NOMO-1 (cell line): ENCODE results near the gene SAMD8.
"Not testable (repeated sequence)": the region's sequence is repeated elsewhere in the genome, so short reads cannot be mapped to it uniquely, and the experiment has no call there.

ENCODE experiments used
- DNase-seq, 2 experiments: peaks; one replicate each; lab custom pipeline; 2025; ENCODE audit not compliant: unreplicated experiment in 2 of 2; lab: John Stamatoyannopoulos, UW

SAMD8 gene

DNA sequence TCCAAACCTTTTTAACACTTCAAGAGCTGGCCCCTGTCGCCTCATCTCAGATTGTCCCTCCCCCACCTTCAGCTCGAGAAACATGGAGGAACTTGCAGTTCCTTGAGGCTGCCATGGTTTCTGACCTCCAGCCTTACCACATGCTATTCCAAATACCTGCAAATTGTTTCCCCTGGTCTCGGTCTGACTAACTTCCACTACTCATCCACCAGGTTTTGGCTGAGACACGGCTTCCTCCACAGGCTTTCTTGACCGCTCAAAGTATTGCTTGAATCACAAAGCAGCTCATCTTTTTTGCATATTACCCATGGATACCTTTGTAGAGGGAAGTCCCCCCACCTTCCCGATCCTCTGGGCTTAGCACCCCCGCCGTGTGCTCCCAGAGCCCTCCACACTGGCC is 5.2 kb upstream of the SAMD8 start:
- DNase-seq: no peak

DNA sequence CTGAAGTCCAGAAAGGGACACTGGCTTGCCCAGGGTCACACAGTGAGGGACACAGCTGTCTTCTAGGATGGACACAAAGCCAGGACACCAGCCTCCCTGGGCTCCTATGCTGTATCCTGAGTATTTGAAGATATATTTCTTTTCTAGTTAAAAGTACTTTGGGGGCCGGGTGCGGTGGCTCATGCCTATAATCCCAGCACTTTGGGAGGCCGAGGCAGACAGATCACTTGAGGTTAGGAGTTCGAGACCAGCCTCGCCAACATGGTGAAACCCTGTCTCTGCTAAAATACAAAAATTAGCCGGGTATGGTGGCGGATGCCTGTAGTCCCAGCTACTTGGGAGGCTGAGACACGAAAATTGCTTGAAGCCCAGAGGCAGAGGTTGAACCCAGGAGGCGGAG is 4.6 kb upstream of the SAMD8 start:
- not testable (repeated sequence) for DNase-seq

DNA sequence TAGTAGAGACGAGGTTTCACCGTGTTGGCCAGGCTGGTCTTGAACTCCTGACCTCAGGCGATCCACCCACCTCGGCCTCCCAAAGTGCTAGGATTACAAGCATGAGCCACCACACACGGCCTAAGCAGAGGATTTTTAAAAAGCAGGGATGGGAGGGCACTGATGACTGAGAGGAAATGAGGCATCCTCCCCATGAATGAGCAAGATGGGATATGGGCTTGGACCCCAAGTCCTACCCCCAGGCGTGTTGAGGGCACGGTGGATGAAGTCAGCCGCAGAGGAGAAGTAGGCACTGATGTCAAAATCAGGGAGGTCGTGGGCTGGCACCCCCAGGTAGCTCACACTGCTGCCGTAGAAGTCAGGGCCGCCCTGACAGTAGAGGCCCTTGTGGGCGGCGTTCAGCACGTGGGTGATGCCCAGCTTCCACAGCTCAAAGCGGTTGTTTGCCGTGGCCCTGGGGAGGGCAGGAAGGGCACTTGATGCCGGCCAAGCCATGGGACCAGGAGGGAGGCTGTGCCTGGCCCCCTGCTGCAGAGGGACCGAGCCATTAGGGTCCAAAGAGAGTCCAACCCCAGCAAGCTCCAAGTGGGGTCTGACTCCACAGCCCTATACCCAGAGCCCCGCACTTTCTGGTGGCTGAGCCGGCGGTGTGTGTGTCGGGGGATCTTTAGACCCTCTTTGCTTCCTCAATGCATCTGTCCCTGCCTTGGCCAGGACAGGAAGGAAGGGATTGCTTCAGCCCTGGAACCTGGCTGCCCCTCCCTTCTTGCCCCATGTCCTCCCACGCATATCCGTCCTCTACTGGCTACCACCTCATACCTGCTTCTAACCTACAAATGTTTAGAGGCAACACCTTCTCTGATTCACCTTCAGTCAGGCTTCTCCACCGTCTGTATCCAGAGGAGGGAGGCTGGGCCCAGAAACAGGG is 3.4 kb upstream of the SAMD8 start:
- DNase-seq: no peak

DNA sequence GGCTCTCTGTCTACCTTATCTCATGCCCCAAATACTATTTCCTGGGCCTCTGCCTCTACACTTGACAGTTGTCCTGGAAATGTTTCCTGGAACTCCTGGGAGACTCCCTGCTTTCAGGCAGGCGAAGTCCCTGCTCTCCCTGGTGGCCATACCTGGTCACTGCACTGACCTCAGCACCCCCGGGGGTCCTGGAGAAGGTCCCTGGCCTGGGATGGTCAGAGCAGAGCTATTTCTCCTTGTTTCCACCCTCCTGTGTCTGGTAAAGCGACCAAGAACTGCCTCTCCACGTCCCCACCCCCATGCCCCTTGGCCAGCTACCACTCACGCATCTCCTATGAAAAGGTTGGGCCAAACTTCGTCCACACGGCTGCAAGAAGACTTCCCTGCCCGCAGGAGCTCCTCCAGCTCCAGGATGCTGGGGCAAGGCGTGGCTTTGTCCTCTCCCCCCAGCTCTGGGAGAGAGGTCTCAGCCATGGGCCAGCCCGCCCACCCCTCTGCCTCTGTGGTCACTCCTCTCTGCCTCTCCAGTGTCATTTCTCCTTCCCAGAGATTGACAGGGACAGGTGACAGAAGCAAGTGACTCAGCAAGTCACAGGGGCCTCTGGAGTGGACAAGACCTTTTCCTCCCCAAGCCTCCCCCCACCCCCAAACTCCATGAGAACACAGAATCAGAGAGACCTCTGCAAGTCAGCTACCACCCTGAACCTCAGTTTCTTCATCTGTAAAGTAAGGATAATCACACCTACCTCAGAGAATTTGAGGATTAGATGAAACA is 2.6 kb upstream of the SAMD8 start:
- DNase-seq: no peak

DNA sequence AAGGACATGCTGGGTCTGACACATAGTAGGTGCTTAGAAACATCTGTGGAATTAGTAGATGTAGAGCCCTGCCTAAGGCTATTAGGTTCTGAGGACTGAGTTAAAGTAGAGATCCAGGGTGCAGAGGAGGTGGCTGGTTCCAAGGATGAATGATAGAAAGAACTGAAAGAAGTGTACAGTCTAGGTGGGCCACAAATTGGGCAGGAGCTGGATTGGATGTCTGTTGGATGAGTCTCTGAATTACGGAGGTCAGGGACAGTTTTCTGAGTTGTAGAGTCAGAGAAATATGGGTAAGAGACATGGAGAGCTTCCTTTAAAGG is 2.0 kb upstream of the SAMD8 start:
- no peak for DNase-seq

DNA sequence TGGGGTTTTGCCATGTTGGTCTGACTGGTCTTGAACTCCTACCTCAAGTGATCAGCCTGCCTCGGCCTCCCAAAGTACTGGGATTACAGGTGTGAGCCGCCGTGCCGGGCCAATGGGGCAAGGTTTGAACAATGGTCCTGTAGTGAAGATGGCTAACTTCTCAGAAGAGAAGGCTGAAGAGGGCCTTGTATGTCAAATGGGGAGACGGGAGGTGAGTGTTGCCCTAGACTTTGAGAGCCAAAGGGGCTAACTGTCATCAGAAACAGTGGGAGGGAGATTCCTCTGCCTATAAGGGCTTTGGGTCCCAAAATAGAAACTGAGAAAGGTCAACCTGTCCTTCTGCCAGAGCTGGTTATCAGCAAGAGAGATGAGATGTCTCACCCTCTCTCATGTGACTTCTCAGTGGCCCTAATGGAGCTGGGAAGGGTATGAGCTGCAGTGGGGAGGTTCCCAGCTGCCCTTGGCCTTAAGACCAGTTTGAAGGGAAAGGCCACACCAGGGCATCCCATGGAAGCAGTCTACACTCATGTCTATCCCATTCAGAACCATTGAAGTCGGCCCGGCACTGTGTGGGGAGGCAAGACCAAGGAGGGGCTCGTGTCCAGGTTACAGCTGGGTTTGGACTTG is 1.3 kb upstream of the SAMD8 start:
- no peak for DNase-seq

DNA sequence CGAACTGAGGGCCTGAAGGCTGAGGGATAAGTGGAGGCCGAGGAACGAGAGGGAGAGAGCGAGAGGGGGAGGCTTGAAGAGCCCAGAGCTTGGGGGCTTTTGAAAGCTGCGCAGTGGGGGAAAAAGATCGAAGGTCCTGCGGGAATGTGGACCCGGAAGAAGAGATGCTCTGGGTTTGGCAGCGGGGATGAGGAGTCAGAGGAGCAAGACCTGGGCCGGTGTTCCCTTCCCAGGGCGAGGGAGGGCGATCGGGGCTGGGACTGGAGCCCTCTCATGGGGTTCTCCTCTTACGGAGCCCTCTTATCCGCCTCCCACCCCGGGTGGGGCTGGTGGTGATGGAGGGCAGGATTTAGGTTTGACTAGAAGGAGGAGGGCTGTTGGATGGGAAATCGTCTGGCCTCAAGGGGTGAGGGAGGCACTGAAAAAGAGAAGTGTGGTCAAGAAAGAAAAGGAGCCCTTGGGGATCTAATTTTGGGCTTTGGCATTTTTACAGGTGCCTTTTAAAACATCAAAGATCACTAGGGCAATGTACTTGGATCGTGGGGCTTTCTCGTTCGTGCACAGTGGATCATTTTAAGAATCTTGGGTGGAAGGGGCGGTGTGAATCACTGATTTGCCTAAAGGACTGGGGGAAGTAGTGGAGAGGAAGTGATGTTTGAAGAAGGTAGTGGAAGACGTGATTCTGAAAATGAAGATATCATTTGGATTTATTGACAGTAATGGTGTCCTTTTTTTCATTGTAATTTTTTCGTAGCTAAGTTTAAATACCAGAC is 637 bp downstream of the SAMD8 start:
- peak; percentile 51 to 73 for DNase-seq

DNA sequence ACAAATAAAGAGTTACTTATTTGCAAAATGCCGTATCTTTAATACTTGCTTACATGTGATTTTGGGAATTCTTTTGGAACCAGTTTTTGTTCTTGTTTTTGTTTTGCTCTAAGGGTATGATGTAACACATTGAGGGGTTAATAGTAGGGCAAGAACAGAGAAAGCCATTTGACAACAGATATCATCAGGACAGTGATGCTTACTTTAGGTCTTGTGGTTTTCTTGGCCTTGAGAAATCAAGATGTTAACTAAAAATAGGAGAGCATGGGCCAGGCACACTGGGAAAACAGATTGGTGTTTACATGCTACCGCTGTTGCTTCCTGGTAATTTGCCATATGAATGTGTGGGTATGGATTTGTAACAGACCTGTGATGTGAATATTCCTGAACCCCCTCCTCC is 3.7 kb downstream of the SAMD8 start:
- peak; percentile 7 to 45 for DNase-seq

DNA sequence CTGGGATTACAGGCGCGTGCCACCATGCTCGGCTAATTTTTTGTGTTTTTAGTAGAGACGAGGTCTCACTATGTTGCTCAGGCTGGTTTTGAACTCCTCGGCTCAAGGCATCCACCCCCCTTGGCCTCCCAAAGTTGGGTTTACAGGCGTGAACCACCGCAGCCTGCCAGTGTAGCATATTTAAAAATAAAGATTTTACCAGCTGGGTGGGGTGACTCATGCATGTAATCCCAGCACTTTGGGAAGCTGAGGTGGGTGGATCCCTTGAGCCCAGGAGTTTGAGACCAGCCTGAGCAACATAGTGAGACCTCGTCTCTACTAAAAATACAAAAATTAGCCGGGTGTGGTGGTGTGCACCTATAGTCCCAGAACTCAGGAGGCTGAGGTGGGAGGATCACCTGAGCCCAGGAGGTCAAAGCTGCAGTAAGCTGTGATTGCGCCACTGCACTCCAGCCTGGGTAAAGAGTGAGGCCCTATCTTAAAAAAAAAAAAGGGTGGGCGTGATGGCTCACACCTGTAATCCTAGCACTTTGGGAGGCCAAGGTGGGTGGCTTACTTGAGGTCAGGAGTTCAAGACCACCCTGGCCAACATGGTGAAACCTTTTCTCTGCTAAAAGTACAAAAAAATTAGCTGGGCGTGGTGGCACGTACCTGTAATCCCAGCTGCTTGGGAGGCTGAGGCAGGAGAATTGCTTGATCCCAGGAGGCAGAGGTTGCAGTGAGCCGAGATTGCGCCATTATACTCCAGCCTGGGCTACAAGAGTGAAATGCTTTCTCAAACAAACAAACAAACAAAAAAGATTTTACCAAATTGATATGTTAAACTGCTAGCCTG is 5.7 kb downstream of the SAMD8 start:
- not testable (repeated sequence) for DNase-seq

DNA sequence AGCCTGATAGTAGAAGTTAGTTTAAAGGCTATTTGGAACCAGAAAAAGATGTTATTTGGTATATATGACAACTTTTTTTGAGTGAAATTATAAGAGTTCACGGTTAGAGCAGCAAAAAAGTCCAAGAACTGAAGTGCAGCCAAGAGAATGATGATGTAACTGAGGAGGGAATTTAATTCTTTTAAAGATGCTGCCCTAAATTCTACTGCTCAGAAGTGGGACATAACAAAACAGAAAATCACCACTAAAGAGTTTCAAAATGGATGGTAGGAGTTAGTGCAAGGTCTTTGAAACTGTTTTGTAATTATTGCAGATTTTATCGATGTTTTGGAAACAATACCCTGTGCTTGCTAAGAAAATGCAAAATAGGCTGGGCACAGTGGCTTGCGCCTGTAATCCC is 6.5 kb downstream of the SAMD8 start:
- DNase-seq: no peak

DNA sequence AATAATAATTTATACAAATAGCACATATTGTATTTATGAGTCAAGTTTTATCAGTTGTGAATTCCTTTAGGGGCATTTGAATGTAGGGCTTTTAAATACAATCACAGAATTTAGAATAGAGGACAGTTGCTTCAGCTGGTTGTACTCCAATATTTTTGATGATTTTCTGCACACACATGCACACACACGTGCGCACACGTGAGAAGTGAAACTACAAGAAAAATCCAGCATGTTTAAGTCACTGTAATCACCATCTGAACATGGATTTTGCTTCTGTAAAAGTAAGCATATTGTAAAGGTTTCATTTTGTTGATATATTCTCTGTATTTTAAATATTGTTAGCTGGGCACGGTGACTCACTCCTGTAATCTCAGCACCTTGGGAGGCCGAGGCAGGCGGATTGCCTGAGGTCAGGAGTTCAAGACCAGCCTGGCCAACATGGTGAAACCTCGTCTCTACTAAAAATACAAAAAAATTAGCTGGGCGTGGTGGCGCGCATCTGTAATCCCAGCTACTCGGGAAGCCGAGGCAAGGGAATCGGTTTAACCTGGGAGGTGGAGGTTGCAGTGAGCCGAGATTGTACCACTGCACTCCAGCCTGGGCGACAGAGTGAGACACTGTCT is 8.1 kb downstream of the SAMD8 start:
- not testable (repeated sequence) for DNase-seq

DNA sequence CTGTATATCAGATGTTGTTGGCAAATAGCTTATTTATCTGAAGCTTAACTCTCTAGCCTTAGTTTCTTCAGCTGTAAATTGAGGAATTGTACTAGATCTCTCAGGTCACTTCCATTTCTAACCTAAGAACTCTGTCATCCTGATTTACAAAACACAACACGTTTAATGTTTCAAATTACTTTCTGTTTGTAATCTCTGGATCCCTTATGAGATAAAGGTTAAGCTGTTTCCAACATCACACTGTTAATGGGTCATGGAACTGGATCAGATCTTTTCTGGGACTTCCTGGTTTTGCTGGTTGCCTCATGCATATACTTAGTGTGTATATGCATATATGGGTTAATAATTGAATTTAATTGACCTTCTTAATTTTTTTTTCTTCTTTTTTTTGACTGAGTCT is 9.9 kb downstream of the SAMD8 start:
- no peak for DNase-seq

DNA sequence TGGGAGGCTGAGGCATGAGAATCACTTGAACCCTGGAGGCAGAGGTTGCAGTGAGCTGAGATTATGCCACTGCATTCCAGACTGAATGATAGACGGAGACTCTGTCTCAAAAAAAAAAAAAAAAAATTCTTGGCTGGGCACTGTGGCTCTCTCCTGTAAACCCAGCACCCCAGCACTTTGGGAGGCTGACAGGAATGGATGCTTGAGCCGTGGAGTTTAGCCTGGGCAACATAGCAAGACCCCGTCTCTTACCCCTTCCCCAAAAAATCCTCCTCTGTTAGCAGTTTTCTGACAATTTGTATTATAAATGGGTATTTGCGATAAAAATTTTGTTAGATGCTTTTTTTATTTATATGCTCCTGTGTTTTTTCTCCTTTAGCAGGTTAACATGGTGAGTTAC is 11.0 kb downstream of the SAMD8 start:
- DNase-seq: no peak

DNA sequence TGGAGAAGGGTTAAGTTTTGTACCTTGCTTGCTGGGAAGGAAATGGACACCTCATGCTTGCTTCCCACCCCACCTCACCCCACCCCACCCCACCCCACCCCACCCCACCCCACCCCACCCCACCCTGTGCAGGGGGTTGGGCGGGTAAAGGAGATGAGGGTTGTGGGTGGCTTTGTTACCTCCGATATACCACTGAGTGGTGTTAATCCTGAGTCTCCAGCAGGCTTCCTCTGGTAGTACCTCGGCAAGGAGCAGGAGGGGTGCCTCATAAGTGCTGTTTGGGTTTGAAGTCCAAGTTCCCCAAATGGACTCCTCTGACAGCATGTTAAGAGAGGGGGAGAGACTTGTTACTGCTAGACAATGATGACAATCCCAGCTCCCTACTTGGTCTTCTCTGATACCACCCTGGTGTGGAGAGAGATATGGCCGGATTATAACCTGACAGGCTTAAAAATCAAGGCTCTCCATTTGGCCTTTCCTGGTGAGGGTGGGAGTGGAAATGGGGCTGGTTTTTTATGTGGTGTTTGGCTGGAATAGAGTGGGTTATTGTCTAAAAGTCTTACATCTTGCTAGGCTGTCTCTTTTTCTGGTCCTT is 11.7 kb downstream of the SAMD8 start:
- no peak for DNase-seq

DNA sequence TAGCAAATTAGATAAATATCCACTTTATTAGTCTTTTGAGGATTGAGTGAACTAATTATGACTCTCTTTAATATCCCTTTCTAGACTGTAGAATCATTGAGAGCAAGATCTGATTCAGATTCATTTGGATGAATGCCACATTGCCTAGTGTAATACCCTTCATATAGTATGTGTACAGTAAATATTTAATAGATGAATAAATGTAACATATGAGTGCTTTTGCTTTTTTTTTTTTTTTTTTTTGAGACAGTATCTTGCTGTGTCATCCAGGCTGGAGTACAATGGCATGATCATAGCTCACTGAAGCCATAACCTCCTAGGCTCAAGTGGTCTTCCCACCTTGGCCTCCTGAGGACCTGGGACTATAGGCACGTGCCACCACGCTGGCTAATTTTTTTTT is 14.8 kb downstream of the SAMD8 start:
- no peak for DNase-seq

DNA sequence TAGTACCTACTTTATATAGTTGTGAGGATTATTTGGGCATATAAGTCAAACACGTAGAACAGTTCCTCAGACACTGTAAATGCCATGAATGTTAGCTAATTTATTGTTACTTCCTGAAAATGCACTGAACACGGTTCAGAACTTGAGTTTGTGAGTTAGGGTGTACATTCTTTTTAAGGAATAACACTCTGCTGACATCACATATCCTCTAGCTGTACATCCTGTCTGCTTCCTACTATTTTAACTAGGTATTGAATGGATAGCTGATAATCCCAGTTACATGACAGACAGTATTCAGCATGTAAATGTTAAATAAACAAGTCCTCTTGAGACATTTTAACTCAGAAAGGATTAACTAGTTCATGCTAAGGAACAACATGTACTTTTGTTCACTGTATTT is 16.0 kb downstream of the SAMD8 start:
- DNase-seq: peak in 1 of 2 experiments; percentile 25

DNA sequence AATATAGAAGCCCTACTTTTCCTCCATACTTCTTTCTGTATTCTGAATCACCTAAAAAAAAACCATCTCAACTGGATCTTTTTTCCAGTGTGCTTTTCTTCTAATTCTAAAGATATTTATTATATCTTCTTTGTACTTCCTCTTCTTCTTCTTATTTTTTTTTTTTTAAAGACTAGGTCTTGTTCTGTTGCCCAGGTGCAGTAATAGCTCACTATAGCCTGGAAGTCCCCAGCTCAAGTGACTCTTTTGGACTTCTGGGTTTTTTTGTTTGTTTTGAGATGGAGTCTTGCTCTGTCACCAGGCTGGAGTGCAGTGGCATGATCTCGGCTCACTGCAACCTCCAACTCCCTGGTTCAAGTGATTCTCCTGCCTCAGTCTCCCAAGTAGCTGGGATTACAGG is 17.5 kb downstream of the SAMD8 start:
- DNase-seq: not testable (repeated sequence)

DNA sequence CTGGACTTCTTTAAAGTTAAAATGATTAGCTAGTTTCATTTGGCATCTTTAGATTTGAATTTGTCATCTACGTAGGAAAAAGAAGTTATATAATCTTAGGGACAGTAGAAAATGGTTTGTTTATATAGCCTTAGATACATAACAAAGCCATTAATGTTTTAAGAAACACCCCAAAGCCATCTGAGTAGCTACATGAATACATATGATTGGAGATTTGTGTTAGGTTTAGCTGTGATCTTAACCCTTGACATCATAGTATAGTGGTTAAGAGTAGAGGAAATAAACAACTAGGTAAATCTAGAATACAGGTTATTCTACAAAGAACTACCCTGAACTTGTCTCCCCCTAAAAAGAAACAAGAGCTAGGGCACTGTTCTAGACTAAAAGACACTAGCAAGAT is 18.1 kb downstream of the SAMD8 start:
- no peak for DNase-seq

DNA sequence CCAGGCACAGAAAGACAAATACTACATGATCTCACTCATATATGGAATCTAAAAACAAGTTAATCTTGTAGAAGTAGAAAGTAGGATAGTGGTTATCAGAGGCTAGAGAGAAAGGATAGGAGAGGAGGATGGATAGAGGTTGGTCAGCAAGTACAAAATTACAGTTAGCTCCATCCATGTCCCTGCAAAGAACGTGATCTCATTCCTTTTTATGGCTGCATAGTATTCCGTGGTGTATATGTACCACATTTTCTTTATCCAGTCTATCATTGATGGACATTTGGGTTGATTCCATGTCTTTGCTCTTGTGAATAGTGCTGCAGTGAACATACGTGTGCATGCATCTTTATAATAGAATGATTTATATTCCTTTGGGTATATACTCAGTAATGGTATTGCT is 22.2 kb downstream of the SAMD8 start:
- DNase-seq: not testable (repeated sequence)
